GM20431 (cell line): ENCODE results near the gene KIRREL3.

Experiments
- in situ Hi-C: fragments of 300-500 bp; cut with MseI, MboI; formaldehyde crosslinking; loops from one replicate; pipeline ENCODE4 v1.15.0; 2020; ENCODE audit warnings: low sequenced_read_pairs; ENCODE audit not compliant: unreplicated experiment

Gene KIRREL3

DNA sequence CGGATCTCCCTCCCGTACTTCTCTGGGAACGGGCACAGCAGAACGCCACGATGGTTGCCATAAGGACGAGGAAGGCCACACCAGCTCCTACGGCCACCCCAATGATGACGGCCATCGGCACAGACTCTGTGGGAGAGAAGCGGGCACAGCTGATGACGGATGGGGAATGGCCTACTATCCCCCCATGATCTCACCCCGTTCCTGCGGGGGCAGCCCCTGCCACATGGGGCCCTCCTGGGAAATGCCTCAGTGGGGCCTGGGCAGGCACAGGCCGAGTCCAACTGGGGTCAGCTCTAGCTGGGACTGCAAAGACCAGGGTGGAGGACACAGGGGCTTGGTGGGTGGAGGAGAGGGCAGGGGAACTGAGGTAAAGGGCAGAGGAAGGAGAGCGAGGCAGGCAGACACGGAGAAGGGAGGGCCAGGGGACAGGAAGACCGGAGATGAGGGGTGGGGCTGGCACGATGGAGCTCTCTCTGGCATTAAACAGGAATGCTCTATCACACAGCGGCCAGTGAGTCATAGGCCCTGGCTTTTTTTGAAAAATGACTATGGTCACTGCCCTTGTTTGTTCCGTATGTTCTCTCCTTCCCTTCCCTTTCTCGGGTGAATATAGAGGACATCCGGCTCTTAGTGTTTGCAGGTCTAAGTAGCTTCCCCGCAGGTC is 569.0 kb downstream of the KIRREL3 start:
- in situ Hi-C loops = loop anchor here (25.0 kb wide), 2 partner anchors 556 to 906 kb away; no protein-coding TSS in a partner anchor

DNA sequence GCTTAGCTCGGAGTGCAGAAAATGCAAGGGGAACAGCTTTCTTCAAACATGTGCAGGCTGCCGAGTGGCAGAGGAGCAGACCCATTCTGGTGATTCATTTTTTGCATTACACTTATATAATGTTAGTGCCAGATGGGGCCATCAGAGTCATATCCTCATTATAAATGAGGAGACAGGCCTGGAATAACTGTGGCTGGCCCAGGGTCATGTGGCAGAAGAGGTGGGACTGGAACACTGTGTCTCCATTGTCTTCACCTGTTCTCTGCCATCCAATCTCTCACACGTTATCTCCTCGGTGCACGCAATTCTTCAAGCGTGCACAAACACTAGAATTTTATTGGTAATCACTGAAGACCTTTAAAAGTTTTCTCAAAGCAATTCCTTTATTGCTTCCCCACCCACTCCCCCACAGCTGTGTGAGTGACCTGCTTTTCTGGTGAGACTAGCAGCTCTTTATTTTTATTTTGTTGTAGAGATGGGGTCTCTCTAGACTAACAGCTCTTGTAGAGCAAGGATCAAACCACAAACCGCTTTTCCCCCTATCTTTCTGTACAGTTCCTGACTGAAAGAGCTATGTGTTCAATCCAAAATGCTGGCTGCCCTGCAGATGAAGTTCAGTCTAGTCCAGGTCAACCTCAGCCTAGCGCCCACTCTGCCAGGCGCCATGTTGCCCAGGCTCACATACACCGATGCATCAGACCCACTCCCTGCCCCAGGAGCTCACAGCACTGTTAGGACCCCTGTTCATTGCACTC is 569.8 kb downstream of the KIRREL3 start:
- in situ Hi-C loops = loop anchor here (25.0 kb wide), 2 partner anchors 557 to 907 kb away; no protein-coding TSS in a partner anchor

DNA sequence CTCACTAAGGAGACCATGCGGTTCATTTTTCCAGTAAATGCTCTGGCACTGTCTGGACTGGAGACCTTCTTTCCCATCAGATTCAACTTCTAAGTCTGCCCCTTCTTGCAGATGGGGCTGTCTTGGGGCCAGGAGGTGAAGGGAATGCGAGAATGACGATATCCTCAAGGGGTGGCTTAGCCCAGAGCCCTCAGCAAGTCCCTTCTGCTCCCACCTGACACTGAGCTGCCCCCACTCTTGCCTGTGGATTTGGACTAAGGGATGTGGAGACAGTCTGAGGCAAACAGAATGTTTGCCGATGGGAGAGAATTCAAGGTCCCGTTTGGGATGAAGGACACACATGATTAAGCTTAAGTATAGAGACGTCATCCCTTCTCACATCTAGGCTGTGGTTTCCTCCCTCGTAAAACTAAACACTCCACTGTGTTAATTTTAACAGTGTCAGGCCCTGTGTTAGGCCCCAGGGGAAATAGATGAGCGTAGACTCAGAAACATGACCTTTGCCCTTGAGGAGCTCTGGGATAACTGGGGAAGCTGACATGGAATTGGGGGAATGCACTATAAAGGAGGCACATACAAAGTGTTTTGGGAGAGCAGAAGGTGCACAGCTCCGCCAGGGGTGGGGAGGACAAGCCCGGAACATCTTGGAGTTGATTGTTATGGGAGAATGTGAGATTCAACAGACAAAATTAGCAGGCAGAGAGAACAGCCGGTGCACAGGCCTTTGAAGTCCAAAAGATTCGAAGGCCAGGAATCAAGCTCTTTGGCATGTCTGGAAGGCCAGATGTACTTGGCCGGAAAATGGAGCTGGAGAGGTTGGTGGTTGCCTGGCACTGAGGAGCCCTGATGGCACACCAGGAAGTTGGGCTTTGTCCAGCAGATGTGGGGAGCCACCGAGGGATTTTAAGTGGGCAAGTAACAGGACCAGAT is 573.5 kb downstream of the KIRREL3 start:
- in situ Hi-C loops = loop anchor here (25.0 kb wide), 2 partner anchors 560 to 910 kb away; no protein-coding TSS in a partner anchor

- in situ Hi-C loops = loop anchor here (25.0 kb wide), 2 partner anchors 561 to 911 kb away; no protein-coding TSS in a partner anchor
Measured at GRCh38 chr11:126426106-126426505, 574.5 kb downstream of the KIRREL3 start.

DNA sequence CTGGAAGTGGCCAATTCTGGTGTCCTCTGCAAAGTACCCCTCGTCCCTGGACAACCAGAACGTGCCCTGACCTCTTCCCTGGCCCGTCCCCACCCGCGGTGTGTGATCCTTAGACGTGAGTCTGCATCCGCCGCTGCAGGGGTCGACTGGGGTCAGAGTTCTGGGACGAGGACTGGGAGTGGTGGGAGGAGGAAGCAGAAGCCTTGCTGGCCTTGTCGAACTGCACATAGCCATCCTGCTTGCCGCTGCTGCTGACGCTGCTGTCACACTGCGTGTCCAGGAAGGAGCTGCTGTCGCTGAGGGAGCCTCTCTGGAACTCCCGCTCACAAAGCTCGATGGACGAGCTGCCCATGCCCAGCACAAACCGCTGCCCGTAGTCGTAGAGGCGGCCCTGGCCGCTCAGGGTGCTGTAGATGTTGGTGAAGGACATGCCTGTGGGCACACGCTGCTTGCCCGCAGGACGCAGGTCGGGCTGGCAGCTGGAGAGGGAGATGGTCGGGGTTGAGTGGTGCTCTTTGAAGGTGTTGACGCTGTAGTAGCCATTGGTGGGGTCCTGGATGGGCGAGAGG is 576.0 kb downstream of the KIRREL3 start:
- in situ Hi-C loops = loop anchor here (25.0 kb wide), 2 partner anchors 563 to 913 kb away; no protein-coding TSS in a partner anchor

DNA sequence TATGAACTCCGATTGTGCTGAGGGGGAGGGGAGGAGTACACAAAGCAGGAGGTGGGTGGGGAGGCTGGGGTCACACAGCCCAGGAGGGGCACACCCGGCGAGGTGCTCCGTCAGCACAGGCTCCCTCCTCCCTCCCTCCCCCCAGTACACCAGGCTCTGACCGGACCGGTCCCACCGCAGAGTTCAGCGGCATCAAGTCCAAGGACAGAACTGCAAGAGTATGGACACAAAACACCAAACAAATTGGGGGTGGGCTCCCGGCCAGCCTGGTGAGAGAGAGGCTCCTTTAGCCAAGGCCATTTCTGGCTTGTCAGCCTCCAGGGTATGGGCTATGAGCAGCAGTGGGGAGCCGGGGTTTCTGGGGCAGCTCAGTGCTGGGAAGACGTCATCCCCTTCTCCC is 576.8 kb downstream of the KIRREL3 start:
- in situ Hi-C loops = no loop called here

DNA sequence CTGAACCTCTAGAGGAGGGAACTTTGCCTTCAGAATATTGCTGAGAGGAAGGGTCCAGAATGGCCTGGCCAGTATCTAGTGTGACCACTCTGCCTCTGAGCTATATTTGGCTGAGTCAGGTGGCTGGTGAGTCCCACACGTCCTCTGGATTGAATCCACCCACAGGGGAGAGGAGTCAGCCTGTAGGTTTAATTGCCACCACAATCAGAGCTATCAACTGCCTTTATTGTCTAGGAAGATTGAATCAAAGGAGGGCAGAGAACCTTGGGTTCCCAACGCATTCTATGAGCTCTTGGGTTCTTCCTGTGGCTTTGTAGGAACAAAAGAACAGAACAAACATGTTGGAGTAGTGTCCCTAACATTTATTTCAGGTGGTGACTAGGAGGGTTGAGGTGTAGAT is 577.4 kb downstream of the KIRREL3 start:
- in situ Hi-C loops = no loop called here

GRCh38 chr11:126422446-126422845 is 578.1 kb downstream of the KIRREL3 start:
- in situ Hi-C loops = no loop called here

GRCh38 chr11:126421271-126421671 is 579.3 kb downstream of the KIRREL3 start:
- in situ Hi-C loops = no loop called here

GRCh38 chr11:126420698-126421256 is 579.8 kb downstream of the KIRREL3 start:
- in situ Hi-C loops = no loop called here

- in situ Hi-C loops = no loop called here
Measured at GRCh38 chr11:126419801-126420697, 580.5 kb downstream of the KIRREL3 start.

GRCh38 chr11:126418887-126419286 is 581.7 kb downstream of the KIRREL3 start:
- in situ Hi-C loops = no loop called here

DNA sequence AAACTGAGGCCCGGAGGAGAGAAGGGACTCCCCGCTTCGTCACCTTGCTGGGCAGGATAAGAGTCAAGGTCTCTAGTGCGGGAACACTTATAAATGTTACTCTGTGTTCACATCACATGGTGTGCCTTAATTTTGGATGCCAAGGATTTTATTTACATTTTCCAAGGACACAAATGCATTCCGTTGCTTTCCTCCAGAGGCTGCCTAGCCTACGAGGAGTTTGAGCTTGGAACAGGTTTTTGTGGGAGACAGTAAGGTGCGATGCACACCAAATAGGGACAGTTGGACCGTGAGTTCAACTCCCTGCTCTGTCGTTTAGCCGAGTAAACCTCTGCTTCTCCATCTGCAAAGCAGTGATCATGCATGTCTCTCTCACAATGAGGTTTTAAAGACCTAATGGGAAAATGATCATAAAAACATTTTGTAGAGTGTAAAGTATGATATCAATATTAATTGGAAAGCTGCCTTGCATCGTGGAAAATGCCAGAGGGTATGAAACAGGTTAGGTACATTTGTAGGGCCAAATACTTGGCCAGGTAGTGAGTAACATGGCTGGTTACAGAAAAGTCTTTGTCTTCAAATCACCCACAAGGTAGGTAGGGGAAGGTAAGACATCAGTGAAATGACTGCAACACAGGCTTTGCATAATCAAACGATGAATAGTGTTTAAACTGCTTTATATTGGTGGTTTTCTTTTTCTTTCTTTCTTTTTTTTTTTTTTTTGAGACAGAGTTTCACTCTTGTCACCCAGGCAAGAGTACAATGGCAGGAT is 583.3 kb downstream of the KIRREL3 start:
- in situ Hi-C loops = no loop called here

DNA sequence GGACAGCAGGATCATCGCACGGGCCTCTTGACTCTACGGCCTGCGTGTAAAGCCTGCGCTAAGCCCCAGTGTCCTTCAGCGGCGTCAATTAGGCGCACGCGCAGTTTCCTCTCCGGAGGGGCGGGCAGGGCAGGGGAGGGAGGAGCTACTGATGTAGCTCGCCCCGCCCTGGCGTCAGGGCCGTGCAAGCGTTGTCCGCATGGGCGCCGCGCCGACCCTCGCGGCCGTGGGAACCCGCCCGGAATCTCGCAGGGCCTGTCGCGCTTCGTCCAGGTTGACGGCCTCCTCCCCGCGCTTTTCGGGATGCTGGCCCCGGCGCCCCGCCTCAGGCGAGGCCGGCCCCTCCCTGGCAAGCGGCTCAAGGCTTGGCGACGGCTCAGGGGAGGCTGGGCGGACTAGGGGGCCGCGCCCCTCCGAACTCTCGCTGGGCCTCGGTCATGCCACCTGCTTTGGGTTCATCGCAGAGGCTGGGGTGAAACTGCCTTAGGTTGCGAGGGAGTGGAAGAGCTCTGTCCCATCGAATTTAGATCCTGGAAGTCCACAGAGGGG is 584.0 kb downstream of the KIRREL3 start:
- in situ Hi-C loops = no loop called here

- in situ Hi-C loops = no loop called here
Measured at GRCh38 chr11:126415669-126416420, 584.7 kb downstream of the KIRREL3 start.

DNA sequence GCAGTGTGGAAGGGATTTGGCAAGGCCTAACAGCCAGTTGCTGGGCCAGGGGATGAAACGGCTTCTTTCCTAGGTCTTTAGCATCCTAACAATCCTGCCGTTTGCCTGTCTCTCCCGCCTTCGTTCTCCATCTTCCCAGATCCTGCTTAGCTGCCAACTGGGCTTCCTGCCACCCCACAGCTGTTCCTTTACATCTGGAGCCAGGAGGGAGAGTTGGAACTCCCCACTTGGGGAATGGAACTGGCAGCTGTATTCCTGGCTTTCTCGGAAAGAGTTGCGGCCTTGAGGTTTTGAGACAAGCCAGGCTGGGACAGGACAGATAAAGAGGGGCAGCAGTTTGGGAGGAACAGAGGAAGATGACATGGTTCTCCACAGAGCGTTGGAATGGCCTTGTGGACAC is 585.4 kb downstream of the KIRREL3 start:
- in situ Hi-C loops = no loop called here

DNA sequence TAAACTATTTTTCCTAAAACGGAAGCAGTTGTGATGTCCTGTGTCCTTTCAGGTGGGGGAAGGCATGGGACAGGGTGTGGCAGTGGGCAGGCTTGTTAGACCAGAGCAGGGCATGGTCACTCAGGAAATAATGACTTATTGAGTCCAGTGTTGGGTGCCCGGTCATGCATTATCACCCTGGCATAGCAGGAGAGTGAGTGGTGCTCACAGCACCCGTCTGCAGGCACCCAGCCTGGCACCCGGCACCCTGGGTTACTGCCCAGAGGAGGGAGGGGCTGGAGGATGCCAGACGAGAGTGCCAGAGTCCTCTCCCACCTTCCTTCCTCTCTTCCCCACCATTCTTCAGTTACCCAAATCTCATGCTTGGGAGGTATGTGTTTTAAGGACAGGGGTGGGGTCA is 586.0 kb downstream of the KIRREL3 start:
- in situ Hi-C loops = no loop called here
